Mesendoderm (in vitro differentiated cells): ENCODE results near the gene TRPV3.
A peak's percentile ranks its signal among the peaks of the same experiment; 100 is the strongest.

Experiments
- DNase-seq: peaks from one replicate; pipeline ENCODE4 v3.0.0; 2013
- H2AK5ac ChIP-seq: 2 replicates; pipeline ENCODE4 v1.6.1; 2013; ENCODE audit warnings: low read length, inconsistent platforms
- H2BK120ac ChIP-seq: 2 replicates; pipeline ENCODE4 v1.6.1; 2013; ENCODE audit warnings: low read depth, mild to moderate bottlenecking, low read length, moderate library complexity, mixed read lengths
- H2BK15ac ChIP-seq: replicated peaks from 2 replicates; pipeline ENCODE4 v1.6.1; 2013; ENCODE audit warnings: low read depth, mild to moderate bottlenecking, moderate library complexity
- H2BK5ac ChIP-seq: 2 replicates; pipeline ENCODE4 v1.6.1; 2013; ENCODE audit warnings: low read length, inconsistent platforms
- H3K18ac ChIP-seq: 2 replicates; pipeline ENCODE4 v1.6.1; 2013; ENCODE audit warnings: mild to moderate bottlenecking, low read length, mixed read lengths
- H3K23ac ChIP-seq: one replicate; pipeline ENCODE4 v1.6.1; 2013; ENCODE audit warnings: low read length
- H3K27ac ChIP-seq: 2 replicates; pipeline ENCODE4 v1.5.1; 2013; ENCODE audit warnings: low read depth, mild to moderate bottlenecking, inconsistent platforms, low read length, moderate library complexity
- H3K27me3 ChIP-seq: 2 replicates; pipeline ENCODE4 v1.6.1; 2013; ENCODE audit warnings: low read length, control low read depth, mild to moderate bottlenecking, inconsistent platforms; ENCODE audit not compliant: insufficient read depth, poor library complexity
- H3K36me3 ChIP-seq: 2 replicates; pipeline ENCODE4 v1.6.1; 2013; ENCODE audit warnings: low read length, inconsistent platforms; ENCODE audit not compliant: control insufficient read depth, insufficient read depth
- H3K4ac ChIP-seq: one replicate; pipeline ENCODE4 v1.6.1; 2013; ENCODE audit warnings: low read depth, mild to moderate bottlenecking, low read length, moderate library complexity
- H3K4me1 ChIP-seq: 2 replicates; pipeline ENCODE4 v1.6.1; 2013; ENCODE audit warnings: low read depth, low read length, inconsistent platforms; ENCODE audit not compliant: control insufficient read depth
- H3K4me2 ChIP-seq: 2 replicates; pipeline ENCODE4 v1.6.1; 2013; ENCODE audit warnings: low read length
- H3K4me3 ChIP-seq: 2 replicates; pipeline ENCODE4 v1.5.1; 2013; ENCODE audit warnings: mild to moderate bottlenecking, low read length
- H3K56ac ChIP-seq: one replicate; pipeline ENCODE4 v1.6.1; 2013; ENCODE audit warnings: low read length
- H3K79me1 ChIP-seq: 2 replicates; pipeline ENCODE4 v1.6.1; 2013; ENCODE audit warnings: low read length, inconsistent platforms
- H3K79me2 ChIP-seq: 2 replicates; pipeline ENCODE4 v1.6.1; 2013; ENCODE audit warnings: mild to moderate bottlenecking, low read length; ENCODE audit not compliant: control insufficient read depth, insufficient read depth
- H3K9ac ChIP-seq: 2 replicates; pipeline ENCODE4 v1.6.1; 2013; ENCODE audit warnings: low read length, inconsistent platforms
- H4K5ac ChIP-seq: one replicate; pipeline ENCODE4 v1.6.1; 2013; ENCODE audit warnings: low read length
- H4K8ac ChIP-seq: one replicate; pipeline ENCODE4 v1.6.1; 2013; ENCODE audit warnings: low read depth, mild to moderate bottlenecking, control low read depth, low read length, moderate library complexity
- WGBS: extraction: QIAGEN DNeasy Blood & Tissue Kit; methylation state at CpG from one replicate; pipeline ENCODE4 v1.1.7; 2013; ENCODE audit warnings: low lambda C conversion rate, missing lambda C conversion rate; ENCODE audit not compliant: insufficient coverage; ENCODE audit errors: extremely low coverage; 5-methylcytosine and 5-hydroxymethylcytosine counted together

The TRPV3 gene

GRCh38 chr17:3534881-3535252, 22.7 kb downstream of the TRPV3 start:
- H2AK5ac ChIP-seq: peak overlapping the region; percentile 69
- peaks cover 7% of the 10 kb centered on the region for H3K4me1 ChIP-seq
- H2BK5ac ChIP-seq: peak overlapping the region; percentile 73
- peak; percentile 87 for DNase-seq
- H3K23ac ChIP-seq: no peak overlapping the region
- peak overlapping the region; percentile 38 for H3K9ac ChIP-seq
- no peaks in the 10 kb centered on the region for H3K79me2 ChIP-seq
- no peak overlapping the region for H2BK120ac ChIP-seq
- no peak overlapping the region for H2BK15ac ChIP-seq
- H4K8ac ChIP-seq: no peak overlapping the region
- peak overlapping the region; percentile 67 for H3K56ac ChIP-seq
- H3K4me2 ChIP-seq: no peak overlapping the region
- no peak overlapping the region for H3K4me3 ChIP-seq
- H3K4ac ChIP-seq: no peak overlapping the region
- no peak overlapping the region for H4K5ac ChIP-seq
- no peak overlapping the region for H3K27ac ChIP-seq
- H3K36me3 ChIP-seq: no peaks in the 10 kb centered on the region
- no peak overlapping the region for H3K18ac ChIP-seq
- no peaks in the 10 kb centered on the region for H3K79me1 ChIP-seq
- H3K27me3 ChIP-seq: no peaks in the 10 kb centered on the region
- WGBS: no CpG with 5 or more reads among the region's 3 CpGs

- H3K4ac ChIP-seq: no peak overlapping the region
- H3K4me1 ChIP-seq: peaks cover 12% of the 10 kb centered on the region
- no peaks in the 10 kb centered on the region for H3K27me3 ChIP-seq
- no peak overlapping the region for H3K56ac ChIP-seq
- no peak overlapping the region for H3K9ac ChIP-seq
- H3K4me2 ChIP-seq: no peak overlapping the region
- no peaks in the 10 kb centered on the region for H3K36me3 ChIP-seq
- H3K4me3 ChIP-seq: no peak overlapping the region
- H3K27ac ChIP-seq: no peak overlapping the region
- H3K79me2 ChIP-seq: no peaks in the 10 kb centered on the region
- H2AK5ac ChIP-seq: peak overlapping the region; percentile 32
- H2BK15ac ChIP-seq: no peak overlapping the region
- no peak overlapping the region for H4K5ac ChIP-seq
- no peak overlapping the region for H2BK5ac ChIP-seq
- DNase-seq: no peak
- H3K79me1 ChIP-seq: no peaks in the 10 kb centered on the region
- no peak overlapping the region for H4K8ac ChIP-seq
- no peak overlapping the region for H3K18ac ChIP-seq
- H2BK120ac ChIP-seq: no peak overlapping the region
- no peak overlapping the region for H3K23ac ChIP-seq
- no CpG with 5 or more reads among the region's 5 CpGs for WGBS
Measured at GRCh38 chr17:3533752-3534151, 23.9 kb downstream of the TRPV3 start.

- H3K4ac ChIP-seq: no peak overlapping the region
- DNase-seq: no peak
- WGBS: no CpG with 5 or more reads among the region's 10 CpGs
Measured at GRCh38 chr17:3532859-3533142, 24.8 kb downstream of the TRPV3 start.

DNA sequence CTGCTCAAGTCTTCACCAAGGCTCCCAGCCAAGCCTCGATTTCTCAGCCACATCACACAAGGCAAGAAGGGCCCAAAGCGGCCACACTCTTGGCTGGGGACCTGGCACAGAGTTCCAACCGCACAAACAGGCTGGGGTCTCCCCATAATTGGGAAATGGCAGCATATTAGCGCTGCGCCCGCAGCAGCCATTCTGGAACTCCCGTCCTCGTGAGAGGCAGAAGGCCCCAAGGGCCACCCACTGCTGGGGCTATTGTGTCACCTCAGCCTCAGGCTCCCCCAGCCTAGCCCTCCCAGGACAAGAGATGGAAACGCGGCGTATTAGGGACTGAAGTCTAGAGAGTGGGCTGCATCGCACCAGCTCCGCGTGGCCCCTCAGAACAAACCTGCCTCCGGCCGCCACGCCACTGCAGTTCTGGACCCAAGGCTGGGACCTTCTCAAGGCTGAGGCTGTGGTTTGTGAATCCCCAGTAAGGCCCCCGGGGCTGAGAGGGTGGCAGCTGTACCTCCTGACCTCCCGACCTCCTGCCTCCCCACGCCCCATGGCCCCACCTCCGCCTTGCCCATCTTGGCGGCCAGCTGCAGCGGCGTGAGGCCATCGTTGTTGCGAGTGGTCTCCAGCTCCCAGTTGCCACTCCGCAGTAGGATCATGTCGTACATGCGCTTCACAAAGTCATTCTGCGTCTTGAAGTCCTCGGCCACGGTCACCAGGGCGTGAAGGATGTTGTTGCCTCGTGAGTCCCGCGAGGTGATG, 25.3 kb downstream of the TRPV3 start:
- no peak overlapping the region for H4K8ac ChIP-seq
- no peak overlapping the region for H3K18ac ChIP-seq
- DNase-seq: no peak
- no peak overlapping the region for H2BK15ac ChIP-seq
- H3K79me1 ChIP-seq: no peaks in the 10 kb centered on the region
- no peak overlapping the region for H2BK120ac ChIP-seq
- H3K79me2 ChIP-seq: no peaks in the 10 kb centered on the region
- no peak overlapping the region for H3K4ac ChIP-seq
- no peak overlapping the region for H2BK5ac ChIP-seq
- H3K27me3 ChIP-seq: no peaks in the 10 kb centered on the region
- H3K9ac ChIP-seq: no peak overlapping the region
- no peak overlapping the region for H3K4me2 ChIP-seq
- no peak overlapping the region for H2AK5ac ChIP-seq
- no peak overlapping the region for H3K23ac ChIP-seq
- WGBS: no CpG with 5 or more reads among the region's 36 CpGs
- peaks cover 12% of the 10 kb centered on the region for H3K4me1 ChIP-seq
- H4K5ac ChIP-seq: no peak overlapping the region
- H3K56ac ChIP-seq: peak overlapping the region; percentile 72
- H3K36me3 ChIP-seq: no peaks in the 10 kb centered on the region
- H3K27ac ChIP-seq: no peak overlapping the region
- no peak overlapping the region for H3K4me3 ChIP-seq

More at GRCh38 chr17:3532859-3533142, 24.8 kb downstream of the TRPV3 start:
- Histone ChIP-seq H3K79me2 (no peaks in the 10 kb centered on the region), H4K8ac (no peak overlapping the region), H3K27me3 (no peaks in the 10 kb centered on the region), H4K5ac (no peak overlapping the region), H3K4me3 (no peak overlapping the region), H2BK5ac (no peak overlapping the region), H3K4me1 (peaks cover 12% of the 10 kb centered on the region), H3K56ac (peak overlapping the region; percentile 72), H3K79me1 (no peaks in the 10 kb centered on the region), H2BK15ac (no peak overlapping the region), H2AK5ac (no peak overlapping the region), H3K18ac (no peak overlapping the region), H3K23ac (no peak overlapping the region), H3K27ac (no peak overlapping the region), H2BK120ac (no peak overlapping the region), H3K9ac (no peak overlapping the region), H3K36me3 (no peaks in the 10 kb centered on the region), H3K4me2 (no peak overlapping the region)

DNA sequence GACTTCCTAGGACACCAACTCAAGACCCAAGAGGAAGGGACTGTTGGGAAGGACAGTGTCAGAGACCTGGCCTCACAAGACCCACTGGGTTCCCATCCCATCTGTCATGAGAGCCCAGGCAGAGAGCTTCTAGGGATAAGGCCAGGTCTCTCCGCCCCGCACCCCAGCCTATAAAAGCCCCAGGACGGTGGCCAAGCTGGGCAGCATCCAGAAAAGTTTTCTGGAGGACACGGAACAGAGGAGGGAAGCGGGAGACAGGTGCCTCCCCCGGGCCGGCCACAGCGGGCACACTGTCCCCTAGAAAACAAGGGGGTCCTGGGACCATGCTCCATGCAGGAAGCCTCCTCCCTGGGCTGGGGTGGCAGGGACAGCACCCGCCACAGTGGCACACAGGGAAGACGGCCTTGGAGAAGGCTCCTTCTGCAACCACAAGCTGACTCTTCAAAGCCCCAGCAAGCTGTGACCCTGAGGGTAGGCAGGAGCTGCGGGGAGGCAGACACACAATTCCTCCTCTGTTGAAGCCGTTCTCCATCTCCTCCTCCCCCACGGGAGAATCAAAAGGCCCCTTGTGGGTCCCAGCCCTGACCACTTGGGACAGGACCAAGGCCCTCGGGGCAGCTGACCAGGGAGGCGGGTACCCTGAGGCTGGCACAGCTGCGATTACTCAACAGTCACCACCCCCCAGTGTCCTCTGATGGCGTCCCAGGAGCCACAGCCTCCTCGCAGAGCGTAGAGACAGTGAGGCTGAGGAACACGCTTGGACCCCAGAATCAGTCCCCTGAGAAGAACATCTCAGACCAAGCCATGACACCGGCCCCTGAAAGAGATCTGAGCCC, 26.1 kb downstream of the TRPV3 start:
- Histone ChIP-seq H4K8ac (no peak overlapping the region), H2BK15ac (no peak overlapping the region), H3K4ac (peak overlapping the region; percentile 75), H3K79me2 (no peaks in the 10 kb centered on the region), H3K4me1 (peaks cover 12% of the 10 kb centered on the region), H2BK5ac (peak overlapping the region; percentile 24), H3K9ac (no peak overlapping the region), H3K23ac (no peak overlapping the region), H3K18ac (no peak overlapping the region), H2BK120ac (peak overlapping the region; percentile 0), H3K79me1 (no peaks in the 10 kb centered on the region), H3K27me3 (no peaks in the 10 kb centered on the region), H4K5ac (no peak overlapping the region), H2AK5ac (peak overlapping the region; percentile 48), H3K4me2 (no peak overlapping the region), H3K4me3 (no peak overlapping the region), H3K27ac (no peak overlapping the region), H3K56ac (peak overlapping the region; percentile 45), H3K36me3 (no peaks in the 10 kb centered on the region)
- no CpG with 5 or more reads among the region's 21 CpGs for WGBS
- DNase-seq: no peak
